DND-41 (cell line): ENCODE data around the gene DPYD.

ENCODE experiments used
- EZH2 ChIP-seq: IDR thresholded peaks from 3 replicates; pipeline ENCODE4 v1.6.1; 2012; ENCODE audit warnings: borderline replicate concordance, low read depth, mild to moderate bottlenecking, moderate library complexity, low read length, inconsistent platforms; ENCODE audit not compliant: severe bottlenecking
- TF ChIP-seq, protein P1 (sequence below): IDR thresholded peaks from 2 replicates; pipeline ENCODE4 v1.5.1; 2012; ENCODE audit warnings: borderline replicate concordance, low read length, moderate library complexity, mild to moderate bottlenecking; ENCODE audit not compliant: poor library complexity, severe bottlenecking; ENCODE audit errors: extremely low read depth

DNA sequence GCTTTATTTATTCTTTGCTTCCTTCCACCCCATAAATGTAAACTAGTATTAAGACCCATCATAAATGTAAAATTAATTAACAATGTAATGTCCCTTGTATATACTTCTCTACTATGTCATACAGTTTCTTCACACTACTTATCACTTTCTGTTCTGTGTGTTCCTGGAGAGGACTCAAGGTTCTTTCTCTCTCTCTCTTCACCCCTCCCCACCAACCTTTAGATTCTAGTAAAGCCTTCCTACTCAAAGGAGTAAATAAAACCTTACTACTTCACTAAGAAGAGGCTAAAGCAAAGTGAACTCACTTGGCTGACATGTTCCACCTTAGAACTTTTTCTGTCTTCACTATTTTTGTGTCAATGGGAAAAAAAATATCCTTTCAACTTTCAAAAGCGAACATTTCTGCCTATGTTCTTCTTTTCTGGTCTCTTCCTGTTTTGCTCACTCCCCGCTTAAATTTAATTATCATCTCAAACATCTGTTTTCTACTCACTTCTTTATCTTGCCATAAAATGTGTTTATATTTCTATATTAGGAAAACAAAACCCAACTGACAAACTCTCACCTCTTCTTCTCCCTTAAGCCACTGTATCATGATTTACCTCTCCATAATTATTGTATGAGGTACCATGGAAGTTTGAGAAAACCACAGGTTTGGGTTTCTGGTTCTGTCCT lies 260.3 kb downstream of the DPYD start:
- TF ChIP-seq, protein P1, sequence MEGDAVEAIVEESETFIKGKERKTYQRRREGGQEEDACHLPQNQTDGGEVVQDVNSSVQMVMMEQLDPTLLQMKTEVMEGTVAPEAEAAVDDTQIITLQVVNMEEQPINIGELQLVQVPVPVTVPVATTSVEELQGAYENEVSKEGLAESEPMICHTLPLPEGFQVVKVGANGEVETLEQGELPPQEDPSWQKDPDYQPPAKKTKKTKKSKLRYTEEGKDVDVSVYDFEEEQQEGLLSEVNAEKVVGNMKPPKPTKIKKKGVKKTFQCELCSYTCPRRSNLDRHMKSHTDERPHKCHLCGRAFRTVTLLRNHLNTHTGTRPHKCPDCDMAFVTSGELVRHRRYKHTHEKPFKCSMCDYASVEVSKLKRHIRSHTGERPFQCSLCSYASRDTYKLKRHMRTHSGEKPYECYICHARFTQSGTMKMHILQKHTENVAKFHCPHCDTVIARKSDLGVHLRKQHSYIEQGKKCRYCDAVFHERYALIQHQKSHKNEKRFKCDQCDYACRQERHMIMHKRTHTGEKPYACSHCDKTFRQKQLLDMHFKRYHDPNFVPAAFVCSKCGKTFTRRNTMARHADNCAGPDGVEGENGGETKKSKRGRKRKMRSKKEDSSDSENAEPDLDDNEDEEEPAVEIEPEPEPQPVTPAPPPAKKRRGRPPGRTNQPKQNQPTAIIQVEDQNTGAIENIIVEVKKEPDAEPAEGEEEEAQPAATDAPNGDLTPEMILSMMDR = no peak
- no peak for TF ChIP-seq EZH2
